Astrocyte (in vitro differentiated cells and primary cell): ENCODE results near the gene EMX1.

ENCODE experiments used
- CTCF ChIP-seq: IDR thresholded peaks from 2 replicates; pipeline ENCODE4 v1.5.1; 2011; ENCODE audit warnings: low read depth, mild to moderate bottlenecking, inconsistent platforms, low read length, moderate library complexity; ENCODE audit not compliant: insufficient read depth
- EZH2 ChIP-seq: IDR thresholded peaks from 2 replicates; pipeline ENCODE4 v1.6.1; 2012; ENCODE audit warnings: mild to moderate bottlenecking, low read length, inconsistent platforms; ENCODE audit not compliant: insufficient read depth

GRCh38 chr2:72900191-72900825 is 17.0 kb upstream of the EMX1 start:
- TF ChIP-seq CTCF (no peak), EZH2 (no peak)
